ENCODE data around the gene PRC1.

- TF ChIP-seq CTCF (IDR thresholded peaks at IDR 0.05) (no peak), POLR2AphosphoS5 (IDR thresholded peaks at IDR 0.05) (no peak), POLR2A (IDR thresholded peaks at IDR 0.05) (no peak)
Observed at GRCh38 chr15:91022832-91023129, 28.4 kb upstream of the PRC1 start.

All from transverse colon (tissue), 4 donors.